Cardiac fibroblast (primary cell): ENCODE data around the gene BIRC6.

Experiments
- DNase-seq, 2 donors: peaks; one replicate each; pipeline versions ENCODE4 v3.0.0 to v3.0.0-alpha.2; 2010; ENCODE audit warnings: low read depth in 2 of 2
- H3K4me3 ChIP-seq, 2 donors: replicated peaks in 1 of 2; 1 replicate in 1 of 2; 2 replicates in 1 of 2; pipeline ENCODE4 v1.5.1; 2011; ENCODE audit warnings: low read depth in 2 of 2, low read length in 2 of 2, mild to moderate bottlenecking in 2 of 2, moderate library complexity in 1 of 2
- CTCF ChIP-seq: IDR thresholded peaks from one replicate; pipeline ENCODE4 v1.5.1; 2011; ENCODE audit warnings: low read depth, mild to moderate bottlenecking, low read length, inconsistent platforms

Gene BIRC6

DNA sequence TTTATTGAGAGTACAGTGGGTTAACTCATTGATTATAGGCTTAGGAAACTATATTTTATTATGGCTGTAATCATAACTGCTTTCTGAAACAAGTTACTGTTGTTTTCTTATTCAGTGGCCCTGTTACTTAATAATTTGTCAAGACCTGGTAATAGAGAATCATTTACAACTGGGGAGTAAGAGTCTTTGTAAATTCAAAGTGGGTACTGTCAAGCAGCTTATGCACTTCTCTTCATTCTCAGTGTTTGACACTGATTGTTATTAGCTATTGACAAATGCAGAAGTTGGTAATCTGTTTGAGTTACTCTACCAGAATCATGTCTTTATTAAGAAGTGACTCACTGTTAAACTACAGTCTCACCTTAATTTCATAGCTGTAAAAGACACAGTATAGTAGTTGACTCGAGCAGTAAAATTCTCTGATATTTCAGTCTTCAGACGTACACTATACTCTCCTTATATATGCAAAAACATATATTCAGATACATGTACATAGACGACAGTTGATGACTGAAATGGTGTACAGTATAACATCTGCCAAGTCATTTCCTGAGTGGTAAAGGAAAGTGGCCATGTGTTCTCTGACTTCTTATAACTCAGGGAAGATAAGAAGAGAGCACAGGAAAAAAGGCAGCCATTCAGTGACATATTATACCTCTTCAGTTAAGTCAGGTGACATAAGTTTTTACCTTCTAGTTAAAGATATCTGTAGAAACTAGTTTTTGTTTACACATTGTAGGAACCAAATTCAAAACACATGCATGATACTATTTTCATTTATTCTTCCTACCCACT, 235.0 kb downstream of the BIRC6 start:
- no peak for TF ChIP-seq CTCF
- peak; percentile 46 to 50 for DNase-seq
- H3K4me3 ChIP-seq: no peak overlapping the region

DNA sequence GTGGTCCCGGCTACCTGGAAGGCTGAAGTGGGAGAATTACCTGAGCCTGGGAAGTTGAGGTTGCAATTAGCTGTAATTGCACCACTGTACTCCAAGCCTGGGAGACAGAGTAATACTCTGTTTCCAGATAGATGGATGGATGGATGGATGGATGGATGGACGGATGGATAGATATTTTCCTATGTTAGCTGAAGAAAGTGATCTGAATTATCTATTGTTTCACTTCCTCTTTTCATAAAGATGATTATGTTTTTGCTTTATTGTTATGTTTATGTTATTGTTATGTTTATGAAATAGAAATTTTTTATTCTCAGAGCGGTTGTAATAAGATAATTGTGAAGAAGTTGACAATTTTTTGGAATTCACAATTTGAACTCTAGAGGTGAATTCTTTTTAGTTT, 237.8 kb downstream of the BIRC6 start:
- DNase-seq: no peak
- H3K4me3 ChIP-seq: no peak overlapping the region
- no peak for TF ChIP-seq CTCF

DNA sequence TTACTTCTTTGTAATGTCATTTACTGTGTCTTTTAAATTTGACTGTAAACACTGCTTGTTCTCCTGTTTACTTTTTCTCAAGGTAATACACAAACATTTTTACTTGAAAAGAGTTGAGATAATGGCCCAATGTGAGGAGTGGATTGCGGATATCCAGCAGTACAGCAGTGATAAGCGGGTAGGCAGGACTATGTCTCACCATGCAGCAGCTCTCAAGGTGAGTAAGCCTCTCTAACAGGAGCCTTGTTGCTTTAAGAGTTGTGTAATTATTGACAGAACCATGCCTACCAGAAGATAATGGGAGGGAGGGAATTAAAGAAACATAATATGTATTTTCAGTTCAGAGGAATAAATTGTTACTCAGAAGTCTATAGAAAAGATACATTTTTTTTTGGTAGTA, 254.5 kb downstream of the BIRC6 start:
- H3K4me3 ChIP-seq: no peak overlapping the region
- no peak for TF ChIP-seq CTCF

DNA sequence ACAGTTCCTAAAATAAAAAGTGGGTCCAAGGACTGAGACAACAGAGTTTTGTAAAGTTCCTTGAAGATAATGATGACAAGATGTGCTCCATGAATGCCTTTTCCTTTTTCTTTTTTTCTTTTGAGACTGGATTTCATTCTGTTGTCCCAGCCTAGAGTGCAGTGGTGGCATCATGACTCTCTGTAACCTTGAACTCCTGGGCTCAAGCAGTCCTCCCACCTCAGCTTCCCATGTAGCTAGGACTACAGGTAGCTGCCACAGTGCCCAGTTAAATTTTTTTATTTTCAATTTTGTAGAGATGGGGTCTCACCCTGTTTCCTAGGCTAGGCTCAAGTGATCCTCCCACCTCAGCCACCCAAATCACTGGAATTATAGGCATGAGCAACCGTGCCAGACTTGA, 254.9 kb downstream of the BIRC6 start:
- DNase-seq: no peak
- TF ChIP-seq CTCF: no peak
- no peak overlapping the region for H3K4me3 ChIP-seq

More for the DNA sequence above, 254.5 kb downstream of the BIRC6 start:
- no peak for DNase-seq

DNA sequence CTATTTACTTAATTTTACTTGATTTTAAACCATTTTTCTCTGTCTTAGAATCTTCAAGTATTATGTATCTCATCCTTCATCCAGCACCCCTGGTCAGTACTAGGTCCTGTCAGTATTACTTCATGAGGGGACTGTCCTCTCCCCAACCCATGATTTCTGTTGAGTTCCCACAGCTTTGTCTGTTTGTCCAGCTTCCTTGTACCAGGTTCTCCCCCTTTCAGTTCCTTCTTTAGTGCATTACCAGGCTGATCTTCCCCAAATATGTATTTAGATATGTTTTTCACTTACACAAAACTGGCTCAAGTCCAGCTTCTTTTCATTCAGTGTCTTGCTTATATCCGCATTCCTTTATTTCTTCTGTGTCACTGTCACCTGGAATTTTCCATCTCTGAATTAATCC, 257.3 kb downstream of the BIRC6 start:
- no peak for TF ChIP-seq CTCF
- H3K4me3 ChIP-seq: no peak overlapping the region
- DNase-seq: no peak

DNA sequence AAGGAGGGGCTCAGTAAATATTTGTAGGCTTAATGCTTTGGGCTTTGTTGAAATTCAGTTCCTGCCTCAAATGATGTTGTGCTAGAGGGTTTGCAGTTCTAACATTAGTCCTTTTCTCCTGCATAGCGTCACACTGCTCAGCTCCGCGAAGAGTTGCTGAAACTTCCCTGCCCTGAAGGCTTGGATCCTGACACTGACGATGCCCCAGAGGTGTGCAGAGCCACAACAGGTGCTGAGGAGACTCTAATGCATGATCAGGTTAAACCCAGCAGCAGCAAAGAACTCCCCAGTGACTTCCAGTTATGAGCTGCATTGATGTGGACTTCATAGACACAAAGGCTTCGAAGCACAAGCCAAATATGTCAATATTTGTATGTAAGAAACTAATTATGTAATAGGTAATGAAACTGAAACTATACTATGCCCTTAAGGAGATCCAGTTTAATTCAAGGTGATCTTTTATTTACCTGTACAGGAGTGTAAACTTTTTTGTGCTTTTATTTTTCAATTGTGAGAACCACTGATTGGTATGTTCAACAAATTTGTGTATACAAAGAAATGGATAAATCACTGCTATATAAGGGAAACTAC, 260.9 kb downstream of the BIRC6 start:
- H3K4me3 ChIP-seq: no peak overlapping the region
- no peak for TF ChIP-seq CTCF
- DNase-seq: no peak
